Measurements from ENCODE around the gene FZR1. TPM values are rescaled to one million over a fixed set of nuclear protein-coding genes. Genes with fewer than 3 reads are reported as not detected.
"Not testable (repeated sequence)": the region's sequence is repeated elsewhere in the genome, so short reads cannot be mapped to it uniquely, and the experiment has no call there.

The FZR1 gene
- total RNA-seq, 4 donors from 2014 or later, result 45.1 to 51.1 (median 47.9) TPM

DNA sequence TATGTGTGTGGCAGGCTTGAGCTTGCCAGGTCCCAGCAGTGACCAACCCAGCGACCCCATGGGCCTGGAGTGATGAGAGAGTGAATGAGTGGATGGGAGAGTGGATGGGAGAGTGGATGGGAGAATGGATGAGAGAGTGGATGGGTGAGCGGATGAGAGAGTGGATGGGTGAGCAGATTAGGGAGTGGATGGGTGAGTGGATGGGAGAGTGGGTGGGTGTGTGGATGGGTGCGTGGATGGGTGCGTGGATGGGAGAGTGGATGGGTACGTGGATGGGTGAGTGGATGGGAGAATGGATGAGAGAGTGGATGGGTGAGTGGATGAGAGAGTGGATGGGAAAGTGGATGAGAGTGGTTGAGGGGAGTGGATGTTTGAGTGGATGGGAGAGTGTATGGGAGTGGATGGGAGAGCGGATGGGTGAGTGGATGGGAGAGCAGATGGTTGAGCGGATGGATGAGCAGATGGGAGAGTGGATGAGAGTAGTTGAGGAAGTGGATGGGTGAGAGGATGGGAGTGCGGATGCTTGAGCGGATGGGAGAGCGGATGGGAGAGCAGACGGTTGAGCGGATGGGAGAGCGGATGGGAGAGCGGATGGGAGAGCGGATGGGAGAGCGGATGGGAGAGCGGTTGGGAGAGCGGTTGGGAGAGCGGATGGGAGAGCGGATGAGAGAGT is 22.6 kb downstream of the FZR1 start:
- no peak for DNase-seq (ENCODE audit: low spot score in 2 of 2)
- no peaks in the 10 kb centered on the region for H3K9me3 ChIP-seq
- no peaks in the 10 kb centered on the region for H3K4me1 ChIP-seq
- TF ChIP-seq, protein P1, sequence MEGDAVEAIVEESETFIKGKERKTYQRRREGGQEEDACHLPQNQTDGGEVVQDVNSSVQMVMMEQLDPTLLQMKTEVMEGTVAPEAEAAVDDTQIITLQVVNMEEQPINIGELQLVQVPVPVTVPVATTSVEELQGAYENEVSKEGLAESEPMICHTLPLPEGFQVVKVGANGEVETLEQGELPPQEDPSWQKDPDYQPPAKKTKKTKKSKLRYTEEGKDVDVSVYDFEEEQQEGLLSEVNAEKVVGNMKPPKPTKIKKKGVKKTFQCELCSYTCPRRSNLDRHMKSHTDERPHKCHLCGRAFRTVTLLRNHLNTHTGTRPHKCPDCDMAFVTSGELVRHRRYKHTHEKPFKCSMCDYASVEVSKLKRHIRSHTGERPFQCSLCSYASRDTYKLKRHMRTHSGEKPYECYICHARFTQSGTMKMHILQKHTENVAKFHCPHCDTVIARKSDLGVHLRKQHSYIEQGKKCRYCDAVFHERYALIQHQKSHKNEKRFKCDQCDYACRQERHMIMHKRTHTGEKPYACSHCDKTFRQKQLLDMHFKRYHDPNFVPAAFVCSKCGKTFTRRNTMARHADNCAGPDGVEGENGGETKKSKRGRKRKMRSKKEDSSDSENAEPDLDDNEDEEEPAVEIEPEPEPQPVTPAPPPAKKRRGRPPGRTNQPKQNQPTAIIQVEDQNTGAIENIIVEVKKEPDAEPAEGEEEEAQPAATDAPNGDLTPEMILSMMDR (IDR thresholded peaks at IDR 0.05), result no peak
- TF ChIP-seq POLR2A (IDR thresholded peaks at IDR 0.05) (no peak), EP300 (IDR thresholded peaks at IDR 0.05) (no peak), POLR2AphosphoS5 (IDR thresholded peaks at IDR 0.05) (no peak)
- 90% methylated on average over 20 of the region's 20 CpGs for WGBS
- H3K4me3 ChIP-seq, result no peak overlapping the region
- H3K36me3 ChIP-seq, result peaks cover 79% of the 10 kb centered on the region
- no peaks in the 10 kb centered on the region for H3K27me3 ChIP-seq
- no peak overlapping the region for H3K27ac ChIP-seq

DNA sequence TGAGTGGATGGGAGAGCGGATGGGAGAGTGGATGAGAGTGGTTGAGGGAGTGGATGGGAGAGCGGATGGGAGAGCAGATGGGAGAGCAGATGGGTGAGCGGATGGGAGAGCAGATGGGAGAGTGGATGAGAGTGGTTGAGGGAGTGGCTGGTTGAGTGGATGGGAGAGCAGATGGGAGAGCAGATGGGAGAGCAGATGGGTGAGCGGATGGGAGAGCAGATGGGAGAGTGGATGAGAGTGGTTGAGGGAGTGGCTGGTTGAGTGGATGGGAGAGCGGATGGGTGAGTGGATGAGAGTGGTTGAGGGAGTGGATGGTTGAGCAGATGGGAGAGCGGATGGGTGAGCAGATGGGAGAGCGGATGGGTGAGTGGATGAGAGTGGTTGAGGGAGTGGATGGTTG is 23.2 kb downstream of the FZR1 start:
- H3K9me3 ChIP-seq; H3K4me1 ChIP-seq; DNase-seq (ENCODE audit: low spot score in 2 of 2); H3K27me3 ChIP-seq; H3K27ac ChIP-seq; H3K4me3 ChIP-seq: not testable (repeated sequence)
- 90% methylated on average over 7 of the region's 7 CpGs for whole genome bisulfite sequencing
- H3K36me3 ChIP-seq, result peaks cover 79% of the 10 kb centered on the region

DNA sequence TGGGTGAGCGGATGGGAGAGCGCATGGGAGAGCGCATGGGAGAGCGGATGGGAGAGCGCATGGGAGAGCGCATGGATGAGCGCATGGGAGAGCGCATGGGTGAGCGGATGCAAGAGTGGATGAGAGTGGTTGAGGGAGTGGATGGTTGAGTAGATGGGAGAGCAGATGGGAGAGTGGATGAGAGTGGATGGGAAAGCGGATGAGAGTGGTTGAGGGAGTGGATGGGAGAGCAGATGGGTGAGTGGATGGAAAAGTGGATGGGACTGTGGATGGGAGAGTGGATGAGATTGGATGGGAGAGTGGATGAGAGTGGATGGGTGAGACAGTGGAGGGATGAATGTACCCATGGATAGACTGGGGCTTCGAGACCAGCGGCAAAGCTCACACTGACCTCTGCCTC is 24.3 kb downstream of the FZR1 start:
- H3K4me1 ChIP-seq, result no peaks in the 10 kb centered on the region
- no peaks in the 10 kb centered on the region for H3K27me3 ChIP-seq
- H3K4me3 ChIP-seq, result no peak overlapping the region
- no peak for DNase-seq (ENCODE audit: low spot score in 2 of 2)
- TF ChIP-seq, protein P1 (IDR thresholded peaks at IDR 0.05), result no peak
- TF ChIP-seq EP300 (IDR thresholded peaks at IDR 0.05), result no peak
- TF ChIP-seq POLR2A (IDR thresholded peaks at IDR 0.05), result no peak
- TF ChIP-seq POLR2AphosphoS5 (IDR thresholded peaks at IDR 0.05), result no peak
- peaks cover 81% of the 10 kb centered on the region for H3K36me3 ChIP-seq
- no peaks in the 10 kb centered on the region for H3K9me3 ChIP-seq
- no peak overlapping the region for H3K27ac ChIP-seq
- 95% methylated on average over 12 of the region's 12 CpGs for WGBS

DNA sequence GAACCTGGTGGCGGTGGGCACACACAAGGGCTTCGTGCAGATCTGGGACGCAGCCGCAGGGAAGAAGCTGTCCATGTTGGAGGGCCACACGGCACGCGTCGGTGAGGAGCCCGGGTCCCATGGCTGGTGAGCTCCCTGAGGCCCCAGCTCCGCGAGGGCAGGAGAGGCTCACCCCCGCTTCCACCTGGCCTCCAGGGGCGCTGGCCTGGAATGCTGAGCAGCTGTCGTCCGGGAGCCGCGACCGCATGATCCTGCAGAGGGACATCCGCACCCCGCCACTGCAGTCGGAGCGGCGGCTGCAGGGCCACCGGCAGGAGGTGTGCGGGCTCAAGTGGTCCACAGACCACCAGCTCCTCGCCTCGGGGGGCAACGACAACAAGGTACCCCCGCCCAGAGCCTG is 25.6 kb downstream of the FZR1 start:
- no peak for DNase-seq (ENCODE audit: low spot score in 2 of 2)
- H3K4me3 ChIP-seq, result no peak overlapping the region
- peaks cover 13% of the 10 kb centered on the region for H3K4me1 ChIP-seq
- TF ChIP-seq POLR2AphosphoS5 (IDR thresholded peaks at IDR 0.05), result no peak
- no CpG with 5 or more reads among the region's 29 CpGs for WGBS
- H3K27me3 ChIP-seq, result no peaks in the 10 kb centered on the region
- H3K9me3 ChIP-seq, result no peaks in the 10 kb centered on the region
- no peak overlapping the region for H3K27ac ChIP-seq
- H3K36me3 ChIP-seq, result peaks cover 77% of the 10 kb centered on the region

DNA sequence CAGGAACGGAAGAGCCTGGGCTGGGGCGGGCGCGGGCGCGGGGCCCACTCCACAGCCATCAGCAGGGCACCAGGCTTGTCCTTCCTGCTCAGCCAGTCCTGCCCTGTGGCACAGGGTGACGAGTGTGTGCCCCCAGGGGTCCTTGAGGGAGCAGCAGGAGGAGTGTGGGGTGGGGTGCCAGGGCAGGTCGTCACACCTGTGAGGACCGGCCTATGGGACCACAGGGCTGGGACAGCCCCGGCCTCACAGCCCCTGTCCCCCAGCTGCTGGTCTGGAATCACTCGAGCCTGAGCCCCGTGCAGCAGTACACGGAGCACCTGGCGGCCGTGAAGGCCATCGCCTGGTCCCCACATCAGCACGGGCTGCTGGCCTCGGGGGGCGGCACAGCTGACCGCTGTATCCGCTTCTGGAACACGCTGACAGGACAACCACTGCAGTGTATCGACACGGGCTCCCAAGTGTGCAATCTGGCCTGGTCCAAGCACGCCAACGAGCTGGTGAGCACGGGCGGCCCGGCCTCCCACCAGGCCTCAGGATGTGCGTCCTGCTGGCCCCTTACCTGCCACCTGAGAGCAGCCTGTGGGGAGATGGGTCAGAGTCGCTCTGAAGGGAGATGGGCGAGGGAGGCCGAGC is 26.2 kb downstream of the FZR1 start:
- TF ChIP-seq, protein P1 (IDR thresholded peaks at IDR 0.05), result no peak
- TF ChIP-seq POLR2AphosphoS5 (IDR thresholded peaks at IDR 0.05) (no peak), POLR2A (IDR thresholded peaks at IDR 0.05) (no peak), EP300 (IDR thresholded peaks at IDR 0.05) (no peak)
- H3K4me3 ChIP-seq, result no peak overlapping the region
- H3K4me1 ChIP-seq, result peaks cover 19% of the 10 kb centered on the region
- no peak overlapping the region for H3K27ac ChIP-seq
- 92% methylated on average over 2 of the region's 33 CpGs for WGBS
- H3K36me3 ChIP-seq, result peaks cover 71% of the 10 kb centered on the region
- no peaks in the 10 kb centered on the region for H3K27me3 ChIP-seq
- no peaks in the 10 kb centered on the region for H3K9me3 ChIP-seq
- DNase-seq (ENCODE audit: low spot score in 2 of 2), result no peak

DNA sequence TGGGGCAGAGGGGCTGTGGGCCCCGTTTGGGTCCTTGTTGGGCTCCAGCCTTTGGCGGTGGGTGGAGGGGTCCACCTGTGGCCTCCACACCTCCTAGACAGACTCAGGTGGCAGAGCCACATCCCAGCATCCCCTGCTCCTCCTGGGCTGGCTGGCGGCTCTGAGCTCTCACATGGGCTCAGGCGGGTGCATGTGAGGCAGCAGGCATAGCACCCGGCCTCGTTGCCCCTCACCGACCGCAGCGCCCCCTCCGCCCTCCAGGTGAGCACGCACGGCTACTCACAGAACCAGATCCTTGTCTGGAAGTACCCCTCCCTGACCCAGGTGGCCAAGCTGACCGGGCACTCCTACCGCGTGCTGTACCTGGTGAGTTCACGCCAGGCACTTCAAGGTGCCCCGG is 26.9 kb downstream of the FZR1 start:
- WGBS, result 65% methylated on average over 4 of the region's 17 CpGs
- peaks cover 64% of the 10 kb centered on the region for H3K36me3 ChIP-seq
- H3K4me1 ChIP-seq, result peaks cover 23% of the 10 kb centered on the region
- no peak for DNase-seq (ENCODE audit: low spot score in 2 of 2)
- H3K27ac ChIP-seq, result no peak overlapping the region
- no peaks in the 10 kb centered on the region for H3K9me3 ChIP-seq
- no peak for TF ChIP-seq EP300 (IDR thresholded peaks at IDR 0.05)
- TF ChIP-seq, protein P1 (IDR thresholded peaks at IDR 0.05), result no peak
- TF ChIP-seq POLR2A (IDR thresholded peaks at IDR 0.05), result no peak
- no peak for TF ChIP-seq POLR2AphosphoS5 (IDR thresholded peaks at IDR 0.05)
- H3K4me3 ChIP-seq, result no peak overlapping the region
- no peaks in the 10 kb centered on the region for H3K27me3 ChIP-seq

All from suprapubic skin (tissue), 4 donors.